GM19240 (cell line): ENCODE data around the gene MLLT10.

ENCODE experiments used
- DNase-seq: peaks from one replicate; pipeline ENCODE4 v3.0.0; 2011; ENCODE audit warnings: low spot score; ENCODE audit not compliant: insufficient read length

The MLLT10 gene

DNA sequence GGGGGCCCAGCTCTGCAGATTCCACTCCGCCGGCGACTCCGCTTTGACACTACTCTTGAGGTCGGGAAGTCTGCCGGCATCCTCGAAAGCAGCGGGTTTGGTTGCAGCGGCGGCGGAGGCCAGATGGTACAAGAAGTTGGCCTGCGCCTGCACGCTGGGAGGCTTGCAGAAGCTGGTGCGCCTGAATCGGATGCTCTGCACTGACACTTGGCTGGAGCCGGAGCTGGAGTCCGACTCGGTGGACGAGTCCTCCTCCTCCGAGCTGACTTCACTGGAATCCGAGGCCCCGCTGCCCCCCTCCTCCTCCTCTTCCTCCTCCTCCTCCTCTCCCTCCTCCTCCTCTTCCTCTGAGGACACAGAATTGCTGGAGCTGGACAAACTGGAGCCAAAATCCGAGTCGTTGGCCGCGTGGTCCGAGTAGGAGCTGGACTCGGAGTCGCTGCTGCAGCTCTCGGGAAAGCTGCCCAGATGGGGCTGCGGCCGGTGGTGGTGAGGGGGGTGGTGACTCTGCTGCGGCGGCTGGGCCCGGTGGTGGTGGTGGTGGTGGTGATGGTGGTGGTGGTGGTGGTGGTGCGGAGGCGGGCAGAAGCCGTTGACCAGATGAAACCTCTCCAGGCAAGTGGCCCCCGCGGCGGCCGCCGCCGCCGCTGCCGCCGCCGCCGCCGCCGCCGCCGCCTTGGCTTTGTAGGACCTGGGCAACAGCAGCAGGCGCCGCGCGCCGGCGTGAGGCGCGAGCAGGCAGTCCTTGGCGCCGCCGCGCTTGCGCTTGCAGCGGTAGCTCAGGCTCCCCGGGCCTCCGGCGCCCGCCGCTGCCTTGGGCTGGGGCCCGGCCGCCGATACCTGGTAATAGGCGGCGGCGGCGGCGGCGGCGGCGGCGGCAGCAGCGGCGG is 17.5 kb upstream of the MLLT10 start:
- DNase-seq = no peak

- no peak for DNase-seq
Observed at GRCh38 chr10:21517134-21518031, 16.6 kb upstream of the MLLT10 start.

GRCh38 chr10:21518149-21518640 is 15.8 kb upstream of the MLLT10 start:
- DNase-seq = no peak

- no peak for DNase-seq
Observed at GRCh38 chr10:21518641-21519396, 15.2 kb upstream of the MLLT10 start.

DNA sequence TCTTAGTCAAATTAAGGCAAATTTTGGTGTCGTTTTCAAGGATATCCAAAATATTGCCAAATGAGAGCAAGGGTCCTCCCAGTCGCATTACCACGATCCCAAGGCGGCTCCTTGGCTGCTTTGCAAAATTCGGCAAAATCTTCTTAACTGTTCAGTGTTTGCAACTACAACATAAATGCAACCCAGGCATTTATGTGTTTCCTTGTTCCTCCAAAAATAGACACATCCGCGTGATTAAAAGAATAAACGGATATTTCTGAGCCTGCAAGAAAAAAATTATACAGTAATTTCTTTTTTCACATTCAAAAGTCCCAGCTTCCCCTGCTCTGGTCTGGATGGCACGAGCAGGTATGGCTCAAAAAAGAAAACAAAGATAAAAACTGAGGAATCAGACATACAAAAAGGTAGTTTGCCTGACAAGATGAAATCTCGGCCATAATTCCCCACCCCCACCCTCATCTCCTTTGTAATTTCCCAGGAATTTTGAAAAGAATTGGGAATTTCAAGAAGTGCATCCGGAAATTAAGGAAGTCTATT is 14.6 kb upstream of the MLLT10 start:
- no peak for DNase-seq

DNA sequence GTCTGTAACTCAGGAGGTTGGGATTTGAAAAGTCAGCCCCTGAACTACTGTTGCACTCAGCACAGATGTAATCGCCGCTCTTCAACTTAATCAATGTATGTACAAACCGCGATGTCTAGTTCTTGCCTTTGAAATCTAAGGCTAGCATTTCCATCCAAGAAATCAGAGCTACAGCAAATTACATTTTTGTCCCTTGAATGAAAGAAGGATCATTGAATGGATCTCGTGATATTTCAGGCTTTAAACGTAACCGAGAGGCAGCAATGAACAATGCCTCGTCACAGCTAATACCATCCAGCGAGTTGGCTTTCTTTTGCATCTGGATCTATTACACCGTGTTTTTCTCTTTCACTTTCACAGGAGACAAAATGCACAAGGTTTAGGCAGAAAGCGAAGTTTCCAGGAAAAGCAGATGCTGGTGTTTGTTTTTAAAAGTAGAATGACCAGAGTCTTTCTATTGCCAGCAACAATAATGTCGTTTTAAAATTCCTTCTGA is 14.0 kb upstream of the MLLT10 start:
- DNase-seq = no peak

- no peak for DNase-seq
Observed at GRCh38 chr10:21520509-21520908, 13.5 kb upstream of the MLLT10 start.

DNA sequence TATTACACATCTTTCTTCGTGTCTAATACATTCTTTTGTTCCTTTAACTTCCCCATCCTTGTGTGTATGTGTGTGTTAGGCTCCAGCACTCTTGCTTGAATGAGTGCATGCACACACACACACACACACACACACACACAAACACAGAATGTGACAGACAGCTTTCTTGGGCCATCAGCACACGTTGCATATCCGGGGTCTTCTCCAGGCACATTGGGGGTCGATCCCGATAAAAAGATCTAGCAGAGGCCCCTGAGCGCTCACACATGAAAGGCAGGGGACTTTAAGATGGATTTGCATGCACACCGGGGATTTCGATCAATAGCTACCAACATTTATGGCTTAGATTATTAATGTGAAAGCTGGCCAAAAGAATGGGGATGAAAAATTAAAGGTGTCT is 13.1 kb upstream of the MLLT10 start:
- no peak for DNase-seq

DNA sequence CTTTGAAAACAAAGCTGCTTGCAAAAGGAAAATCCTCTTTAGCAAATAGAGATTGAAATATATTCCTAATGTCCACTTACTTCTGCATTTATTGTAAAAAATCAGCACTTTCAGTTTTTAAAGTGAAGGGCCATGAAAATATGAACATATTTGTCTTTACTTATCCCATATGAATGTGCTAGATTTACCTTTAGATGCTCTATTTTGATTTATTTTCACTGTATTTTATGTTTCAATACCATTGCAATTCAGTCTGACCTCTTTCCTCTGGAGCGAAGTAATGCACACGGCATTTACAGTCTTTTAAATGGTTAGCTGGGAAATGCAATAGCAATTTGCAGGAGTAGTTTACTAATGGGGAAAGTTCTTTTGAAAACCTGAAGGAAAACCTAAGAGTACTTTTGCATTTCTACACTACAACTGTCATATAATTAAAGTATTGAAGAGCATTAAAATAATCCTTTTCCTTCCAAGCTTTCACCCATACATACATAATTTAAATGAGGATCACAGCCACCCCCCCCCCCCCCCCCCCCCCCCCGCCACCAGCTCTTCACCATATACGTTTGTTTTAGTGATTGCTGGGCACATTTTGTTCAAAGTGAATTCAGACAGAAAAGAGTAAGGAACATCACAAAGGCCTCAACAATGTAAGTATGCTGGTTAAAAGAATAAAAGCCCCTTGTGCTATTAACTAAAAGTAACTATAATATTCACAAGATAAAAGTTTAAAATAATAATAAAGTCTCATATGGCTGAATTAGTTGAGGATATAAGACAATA is 12.1 kb upstream of the MLLT10 start:
- no peak for DNase-seq

GRCh38 chr10:21522631-21523406 is 11.2 kb upstream of the MLLT10 start:
- DNase-seq = no peak

DNA sequence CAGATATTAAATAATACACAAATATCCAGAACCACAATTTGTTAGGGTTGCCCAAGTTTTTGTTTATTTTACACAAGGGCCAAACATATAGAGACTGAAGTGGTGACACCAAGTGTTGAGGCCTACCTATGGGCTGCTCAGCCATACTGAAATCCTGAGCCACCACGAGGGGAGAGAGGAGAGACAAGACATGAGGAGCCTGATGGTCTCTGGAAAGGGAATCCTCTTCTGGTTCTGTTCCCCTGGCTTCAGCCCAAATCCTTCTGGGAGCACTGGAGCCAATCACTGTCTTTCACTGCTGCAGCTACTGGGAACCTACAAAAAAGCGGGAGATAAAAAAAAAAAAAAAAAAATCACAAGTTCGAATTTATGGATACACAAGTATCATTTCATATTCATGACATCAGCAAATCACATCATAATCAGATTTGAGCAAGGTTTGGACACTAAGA is 10.4 kb upstream of the MLLT10 start:
- DNase-seq = no peak

DNA sequence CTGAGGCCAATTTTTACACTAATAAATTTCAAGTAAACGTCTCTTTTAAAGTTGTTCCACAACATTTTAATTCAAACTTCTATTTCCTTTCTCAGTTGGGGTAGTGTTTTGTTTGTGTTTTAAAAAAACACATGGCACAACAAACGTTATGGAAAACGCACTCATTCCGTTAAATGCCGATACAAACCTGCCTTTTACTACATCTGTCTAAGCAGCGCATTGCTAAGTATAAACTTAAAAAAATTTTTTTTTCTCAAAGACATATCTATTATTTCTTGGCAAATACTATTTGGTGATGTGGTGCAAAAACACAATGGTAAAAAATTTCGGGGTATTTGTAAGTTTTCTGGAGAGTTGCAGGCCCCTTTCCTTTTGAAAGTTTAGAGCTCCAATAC is 9.9 kb upstream of the MLLT10 start:
- DNase-seq = no peak

DNA sequence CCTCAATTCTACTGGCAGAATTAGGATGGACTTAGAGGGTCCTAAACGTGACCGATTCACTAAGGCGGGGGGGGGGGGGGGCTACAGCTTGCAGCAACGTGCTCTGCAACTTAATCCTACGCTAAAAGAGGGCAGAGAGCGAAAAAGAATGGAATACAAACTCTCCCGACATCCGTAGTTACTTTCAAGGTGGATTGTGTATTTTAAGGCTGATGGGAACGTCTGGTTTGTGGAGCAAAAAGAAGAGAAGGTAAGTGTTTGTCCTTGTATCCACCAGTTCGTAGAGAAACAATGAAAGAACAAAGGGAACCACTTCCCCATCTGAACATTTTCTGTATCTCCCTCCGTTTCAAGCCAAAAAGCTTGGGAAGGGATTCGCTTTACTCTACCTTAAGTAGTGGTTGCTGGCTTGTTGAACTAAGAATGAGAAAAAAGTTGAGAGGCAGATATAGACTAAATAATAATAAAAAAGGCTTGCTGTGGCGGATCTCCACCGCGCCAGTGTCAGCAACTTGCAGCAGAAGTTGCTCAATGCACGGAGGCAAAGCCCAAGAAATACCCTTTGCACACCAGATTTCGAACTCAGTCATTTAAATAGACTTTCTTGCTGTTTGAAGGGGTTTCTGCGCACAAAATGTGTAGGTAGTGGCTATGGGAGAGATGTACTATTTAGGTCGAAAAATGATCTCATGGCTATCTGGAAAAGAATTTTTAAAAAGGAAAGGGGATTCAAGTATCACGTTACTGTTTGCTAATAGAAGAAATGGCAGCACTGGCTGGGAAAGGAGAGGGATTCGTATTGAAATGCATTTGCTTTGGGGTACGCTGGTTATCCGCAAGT is 9.3 kb upstream of the MLLT10 start:
- no peak for DNase-seq

DNA sequence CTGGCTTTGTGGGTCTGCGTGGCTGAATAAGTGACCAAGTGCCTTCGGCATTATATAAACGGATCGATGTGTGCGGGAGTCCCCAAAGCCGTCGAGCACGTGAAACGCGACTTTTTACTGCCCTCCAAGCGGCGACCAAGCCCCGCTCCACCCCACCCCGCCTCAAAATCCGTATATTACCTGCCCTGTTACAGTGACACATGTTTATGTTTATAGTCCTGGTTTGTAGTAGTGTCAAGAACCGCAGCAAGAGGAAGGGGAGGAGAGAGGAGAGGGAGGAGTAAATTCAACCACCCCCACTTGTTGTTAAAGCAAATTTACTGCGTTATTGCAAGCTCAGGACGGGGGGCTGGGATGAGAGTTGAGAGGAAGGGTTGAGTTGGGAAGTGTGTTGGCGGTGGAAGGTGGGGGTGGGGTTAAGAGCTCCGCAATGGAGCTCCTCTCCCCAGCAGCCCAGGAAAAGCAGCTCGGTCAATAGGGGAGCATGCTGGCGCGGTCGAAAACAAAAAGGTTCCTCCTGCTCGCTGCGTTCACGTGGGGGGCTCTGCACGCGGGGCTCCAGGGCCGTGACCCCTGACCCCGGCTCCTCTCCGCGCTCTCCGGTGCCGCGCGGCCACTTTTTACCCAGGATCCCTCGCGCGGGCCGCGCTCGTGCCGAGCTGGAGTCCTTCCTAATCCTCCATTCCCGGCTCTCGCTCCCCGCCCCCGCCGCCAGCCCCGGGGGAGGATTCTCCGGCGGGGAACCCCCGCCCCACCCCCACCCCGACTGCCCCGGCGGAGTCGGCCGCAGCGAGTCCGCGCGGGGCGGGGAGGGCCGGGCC is 8.5 kb upstream of the MLLT10 start, which contains the start of gene SKIDA1:
Gene SKIDA1, minus strand, starts transcription at position 316 of the 821 bp plus-strand sequence. CDS start 7,860 bp downstream, outside the sequence.
- no peak for DNase-seq

DNA sequence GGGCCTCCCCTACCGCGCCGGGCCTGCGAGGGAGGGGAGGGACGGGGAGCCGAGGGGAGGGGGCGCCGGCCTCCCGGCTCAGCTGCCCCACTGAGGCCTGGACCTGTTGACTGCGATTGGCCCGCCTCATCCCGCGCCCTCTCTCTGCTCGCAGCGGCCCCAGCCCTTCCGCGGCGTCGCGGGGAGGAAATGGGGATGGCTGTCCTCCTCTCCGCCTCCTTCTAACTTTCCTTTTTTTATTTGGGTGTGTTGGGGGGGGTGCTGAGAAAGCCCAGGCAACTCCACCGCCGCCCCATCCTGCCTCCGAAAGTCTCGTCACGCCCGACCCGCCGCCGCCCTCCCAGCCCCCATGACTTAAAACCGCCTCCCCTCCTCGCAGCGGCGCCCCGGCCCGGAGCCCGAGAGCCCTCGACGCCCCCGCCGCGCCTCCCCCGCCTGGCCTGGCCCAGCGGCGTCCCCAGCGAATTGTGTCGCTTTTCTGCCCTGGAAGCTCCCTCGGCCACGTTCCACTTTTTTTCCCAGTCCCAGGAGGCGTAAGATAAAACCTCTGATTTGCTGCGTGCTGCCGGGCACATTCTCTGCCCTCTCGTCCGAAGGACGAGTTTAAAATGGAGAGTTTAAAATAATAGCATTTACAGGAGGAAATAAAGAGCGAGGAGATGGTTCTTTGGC is 7.7 kb upstream of the MLLT10 start:
- DNase-seq = no peak

GRCh38 chr10:21526860-21527597 is 7.0 kb upstream of the MLLT10 start:
- no peak for DNase-seq
